GM10847 (cell line): ENCODE data around the gene AKAP6.

ENCODE experiments used
- POLR2A ChIP-seq: IDR thresholded peaks from 2 replicates; pipeline ENCODE4 v1.6.1; 2011; ENCODE audit not compliant: insufficient read length; ENCODE audit errors: extremely low read depth

Gene AKAP6

GRCh38 chr14:32571551-32571950, 242.5 kb downstream of the AKAP6 start:
- TF ChIP-seq POLR2A, result no peak

- no peak for TF ChIP-seq POLR2A
Measured at GRCh38 chr14:32571995-32572866, 243.1 kb downstream of the AKAP6 start.

GRCh38 chr14:32572867-32573150, 243.7 kb downstream of the AKAP6 start:
- no peak for TF ChIP-seq POLR2A

GRCh38 chr14:32574269-32574668, 245.2 kb downstream of the AKAP6 start:
- no peak for TF ChIP-seq POLR2A

- TF ChIP-seq POLR2A, result no peak
Measured at GRCh38 chr14:32576088-32576795, 247.1 kb downstream of the AKAP6 start.

- TF ChIP-seq POLR2A, result no peak
Measured at GRCh38 chr14:32576977-32577376, 247.9 kb downstream of the AKAP6 start.

GRCh38 chr14:32578181-32578580, 249.1 kb downstream of the AKAP6 start:
- no peak for TF ChIP-seq POLR2A

GRCh38 chr14:32584079-32584478, 255.0 kb downstream of the AKAP6 start:
- no peak for TF ChIP-seq POLR2A

- TF ChIP-seq POLR2A, result no peak
Measured at GRCh38 chr14:32587461-32587860, 258.4 kb downstream of the AKAP6 start.

GRCh38 chr14:32588448-32589320, 259.6 kb downstream of the AKAP6 start:
- TF ChIP-seq POLR2A, result no peak

GRCh38 chr14:32590157-32590556, 261.1 kb downstream of the AKAP6 start:
- no peak for TF ChIP-seq POLR2A

GRCh38 chr14:32593290-32593942, 264.3 kb downstream of the AKAP6 start:
- no peak for TF ChIP-seq POLR2A

- no peak for TF ChIP-seq POLR2A
Measured at GRCh38 chr14:32594766-32595165, 265.7 kb downstream of the AKAP6 start.

GRCh38 chr14:32595497-32595896, 266.4 kb downstream of the AKAP6 start:
- no peak for TF ChIP-seq POLR2A

GRCh38 chr14:32596390-32596789, 267.3 kb downstream of the AKAP6 start:
- TF ChIP-seq POLR2A, result no peak
